ENCODE results near the gene TREML2. TPM values are rescaled to one million over a fixed set of nuclear protein-coding genes. Genes with fewer than 3 reads are reported as not detected.

TREML2 gene
- total RNA-seq, 1 experiment from 2014 or later: not detected

DNA sequence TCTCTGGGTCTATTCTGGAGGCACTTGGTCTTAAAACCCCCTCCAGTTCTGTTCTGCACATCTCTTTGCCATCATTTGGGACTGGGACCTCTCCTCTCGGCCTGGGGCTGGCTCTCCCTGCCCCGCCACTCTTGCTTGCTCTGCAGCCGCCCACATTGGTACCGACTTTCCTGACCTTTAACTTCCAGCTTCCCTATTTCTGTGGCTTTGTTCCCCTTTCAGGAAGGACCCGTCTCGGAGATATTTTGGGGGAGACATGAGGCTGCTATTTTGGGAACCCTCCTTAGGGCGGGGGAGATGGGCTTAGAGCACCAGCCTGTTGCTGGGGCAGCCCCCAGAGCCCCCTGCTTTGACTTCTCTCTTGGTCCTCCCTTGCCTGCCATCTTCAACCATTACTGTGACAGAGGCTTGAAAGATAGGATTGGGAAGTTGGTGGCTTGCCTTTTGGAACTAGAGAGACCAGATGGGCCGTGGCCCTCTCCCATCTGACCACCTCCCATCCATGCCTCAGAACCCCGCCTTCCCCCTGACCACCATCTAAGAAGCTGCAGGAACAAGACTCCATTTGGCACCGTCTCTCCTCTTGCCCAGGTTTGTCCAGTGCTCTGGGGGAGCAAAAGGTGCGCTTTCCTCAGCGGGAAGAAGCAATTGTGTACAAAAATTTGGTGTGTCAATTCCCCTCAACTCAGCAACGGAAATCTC lies 38.9 kb downstream of the TREML2 start:
- Histone ChIP-seq H3K27ac (ENCODE audit: low read length) (no peak overlapping the region), H3K9ac (ENCODE audit: low read length) (no peak overlapping the region), H4K20me1 (ENCODE audit: low read length) (no peaks in the 10 kb centered on the region), H3K9me2 (replicated peaks; ENCODE audit: low read length) (no peaks in the 10 kb centered on the region), H3K79me2 (ENCODE audit: low read length) (no peaks in the 10 kb centered on the region), H3K9me3 (ENCODE audit: low read length) (no peaks in the 10 kb centered on the region), H3K4me3 (ENCODE audit: low read length) (no peak overlapping the region), H3K4me1 (ENCODE audit: insufficient read depth, low read length) (no peaks in the 10 kb centered on the region), H3K36me3 (ENCODE audit: low read depth, low read length) (no peaks in the 10 kb centered on the region), H3F3A (ENCODE audit: low read length, unreplicated experiment) (no peaks in the 10 kb centered on the region), H3K4me2 (ENCODE audit: low read length) (no peak overlapping the region), H2AFZ (ENCODE audit: low read length) (no peak overlapping the region), H3K27me3 (ENCODE audit: low read length) (peaks cover 10% of the 10 kb centered on the region; the same call in 1 of the 2 replicates)
- no peak for ATAC-seq
- ChIA-PET CTCF (no interaction called here), POLR2A (ENCODE audit: unreplicated experiment) (no interaction called here)
- TF ChIP-seq EZH2 (IDR thresholded peaks at IDR 0.05; ENCODE audit: low read length, unreplicated experiment): no peak
- no peak for TF ChIP-seq EZH2phosphoT487 (IDR thresholded peaks at IDR 0.05; ENCODE audit: borderline replicate concordance, low read length)
- TF ChIP-seq, protein P1, sequence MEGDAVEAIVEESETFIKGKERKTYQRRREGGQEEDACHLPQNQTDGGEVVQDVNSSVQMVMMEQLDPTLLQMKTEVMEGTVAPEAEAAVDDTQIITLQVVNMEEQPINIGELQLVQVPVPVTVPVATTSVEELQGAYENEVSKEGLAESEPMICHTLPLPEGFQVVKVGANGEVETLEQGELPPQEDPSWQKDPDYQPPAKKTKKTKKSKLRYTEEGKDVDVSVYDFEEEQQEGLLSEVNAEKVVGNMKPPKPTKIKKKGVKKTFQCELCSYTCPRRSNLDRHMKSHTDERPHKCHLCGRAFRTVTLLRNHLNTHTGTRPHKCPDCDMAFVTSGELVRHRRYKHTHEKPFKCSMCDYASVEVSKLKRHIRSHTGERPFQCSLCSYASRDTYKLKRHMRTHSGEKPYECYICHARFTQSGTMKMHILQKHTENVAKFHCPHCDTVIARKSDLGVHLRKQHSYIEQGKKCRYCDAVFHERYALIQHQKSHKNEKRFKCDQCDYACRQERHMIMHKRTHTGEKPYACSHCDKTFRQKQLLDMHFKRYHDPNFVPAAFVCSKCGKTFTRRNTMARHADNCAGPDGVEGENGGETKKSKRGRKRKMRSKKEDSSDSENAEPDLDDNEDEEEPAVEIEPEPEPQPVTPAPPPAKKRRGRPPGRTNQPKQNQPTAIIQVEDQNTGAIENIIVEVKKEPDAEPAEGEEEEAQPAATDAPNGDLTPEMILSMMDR (conservative IDR thresholded peaks at IDR 0.05; ENCODE audit: low read depth, low read length): no peak
- intact Hi-C loops (cut with micrococcal nuclease): no loop called here
- BruUV-seq (replicated peaks): no TSS peak
- no peak for DNase-seq

DNA sequence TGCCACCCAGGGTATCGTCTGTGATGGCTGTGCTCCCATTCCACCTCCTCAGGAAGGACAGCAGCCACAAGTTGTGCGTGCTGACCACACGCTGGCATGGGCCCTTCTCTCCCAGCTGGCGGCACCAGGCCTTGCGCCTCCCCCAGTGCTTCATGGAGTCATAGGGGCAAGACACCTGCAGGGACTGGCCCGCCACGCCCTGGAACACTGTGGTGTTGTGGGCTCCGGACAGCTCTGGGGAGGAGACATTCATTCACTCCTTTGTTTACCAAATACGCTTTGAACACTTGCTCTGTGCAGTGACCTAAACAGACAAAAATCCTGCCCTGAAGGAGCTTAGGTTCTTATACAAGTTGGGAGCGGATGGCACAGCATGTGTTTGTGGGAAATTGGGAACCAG lies 39.6 kb downstream of the TREML2 start:
- DNase-seq: no peak

DNA sequence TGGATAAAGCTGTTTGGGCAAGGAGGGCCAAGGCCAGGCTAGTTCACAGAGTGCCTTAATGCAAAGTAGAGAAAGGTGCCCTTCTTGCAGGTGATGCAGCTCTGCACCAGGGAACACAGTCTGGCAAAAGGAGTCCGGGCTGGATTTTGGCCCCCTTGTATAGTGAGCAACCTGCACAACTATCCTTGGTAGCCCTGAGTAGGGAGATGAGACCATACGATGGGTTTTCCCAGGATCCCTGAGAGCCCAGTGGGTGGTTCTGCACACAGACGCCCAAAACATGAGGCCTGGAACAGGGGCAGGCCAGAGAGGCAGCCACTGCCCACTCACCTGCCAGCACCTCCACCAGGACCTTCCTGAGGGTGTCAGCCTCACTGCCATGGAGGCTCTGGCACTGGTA lies 40.0 kb downstream of the TREML2 start:
- no peaks in the 10 kb centered on the region for H3F3A ChIP-seq (ENCODE audit: low read length, unreplicated experiment)
- no peak overlapping the region for H3K9ac ChIP-seq (ENCODE audit: low read length)
- ChIA-PET POLR2A (ENCODE audit: unreplicated experiment) (no interaction called here), CTCF (no interaction called here)
- H3K4me1 ChIP-seq (ENCODE audit: insufficient read depth, low read length): no peaks in the 10 kb centered on the region
- H4K20me1 ChIP-seq (ENCODE audit: low read length): no peaks in the 10 kb centered on the region
- intact Hi-C loops (cut with micrococcal nuclease): no loop called here
- peaks cover 16% of the 10 kb centered on the region; the same call in 1 of the 2 replicates for H3K27me3 ChIP-seq (ENCODE audit: low read length)
- H3K79me2 ChIP-seq (ENCODE audit: low read length): no peaks in the 10 kb centered on the region
- no peaks in the 10 kb centered on the region for H3K9me2 ChIP-seq (replicated peaks; ENCODE audit: low read length)
- no peak overlapping the region for H3K4me3 ChIP-seq (ENCODE audit: low read length)
- BruUV-seq (replicated peaks): no TSS peak
- H3K36me3 ChIP-seq (ENCODE audit: low read depth, low read length): no peaks in the 10 kb centered on the region
- no peak overlapping the region for H3K27ac ChIP-seq (ENCODE audit: low read length)
- no peak for DNase-seq
- no peak for ATAC-seq
- no peaks in the 10 kb centered on the region for H3K9me3 ChIP-seq (ENCODE audit: low read length)
- TF ChIP-seq, protein P1 (conservative IDR thresholded peaks at IDR 0.05; ENCODE audit: low read depth, low read length): no peak
- no peak for TF ChIP-seq EZH2 (IDR thresholded peaks at IDR 0.05; ENCODE audit: low read length, unreplicated experiment)
- TF ChIP-seq EZH2phosphoT487 (IDR thresholded peaks at IDR 0.05; ENCODE audit: borderline replicate concordance, low read length): no peak
- no peak overlapping the region for H2AFZ ChIP-seq (ENCODE audit: low read length)
- no peak overlapping the region for H3K4me2 ChIP-seq (ENCODE audit: low read length)

More for the DNA sequence above, 39.6 kb downstream of the TREML2 start:
- H3K9me2 ChIP-seq (replicated peaks; ENCODE audit: low read length): no peaks in the 10 kb centered on the region
- H3F3A ChIP-seq (ENCODE audit: low read length, unreplicated experiment): no peaks in the 10 kb centered on the region
- H3K9ac ChIP-seq (ENCODE audit: low read length): no peak overlapping the region
- no peaks in the 10 kb centered on the region for H3K4me1 ChIP-seq (ENCODE audit: insufficient read depth, low read length)
- ATAC-seq: no peak
- BruUV-seq (replicated peaks): no TSS peak
- H4K20me1 ChIP-seq (ENCODE audit: low read length): no peaks in the 10 kb centered on the region
- no peak overlapping the region for H3K4me2 ChIP-seq (ENCODE audit: low read length)
- H3K79me2 ChIP-seq (ENCODE audit: low read length): no peaks in the 10 kb centered on the region
- H3K4me3 ChIP-seq (ENCODE audit: low read length): no peak overlapping the region
- no peak overlapping the region for H2AFZ ChIP-seq (ENCODE audit: low read length)
- H3K9me3 ChIP-seq (ENCODE audit: low read length): no peaks in the 10 kb centered on the region
- intact Hi-C loops (cut with micrococcal nuclease): no loop called here
- TF ChIP-seq EZH2phosphoT487 (IDR thresholded peaks at IDR 0.05; ENCODE audit: borderline replicate concordance, low read length): no peak
- no peak for TF ChIP-seq EZH2 (IDR thresholded peaks at IDR 0.05; ENCODE audit: low read length, unreplicated experiment)
- TF ChIP-seq, protein P1 (conservative IDR thresholded peaks at IDR 0.05; ENCODE audit: low read depth, low read length): no peak
- H3K36me3 ChIP-seq (ENCODE audit: low read depth, low read length): no peaks in the 10 kb centered on the region
- peaks cover 15% of the 10 kb centered on the region; the same call in 1 of the 2 replicates for H3K27me3 ChIP-seq (ENCODE audit: low read length)
- ChIA-PET POLR2A (ENCODE audit: unreplicated experiment) (no interaction called here), CTCF (no interaction called here)
- H3K27ac ChIP-seq (ENCODE audit: low read length): no peak overlapping the region

All from PC-3 (cell line).